Osteoblast (primary cell): ENCODE data around the gene SIL1. TPM values are rescaled to one million over a fixed set of nuclear protein-coding genes. Genes with fewer than 3 reads are reported as not detected.

ENCODE experiments used
- DNase-seq: peaks from one replicate; pipeline ENCODE4 v3.0.0; 2011; ENCODE audit warnings: low spot score, mixed read lengths; ENCODE audit not compliant: insufficient read length; ENCODE audit errors: missing footprints
- H2AFZ ChIP-seq: 2 replicates; pipeline ENCODE4 v1.6.0; 2011; ENCODE audit warnings: mild to moderate bottlenecking, low read length
- H3K27ac ChIP-seq: 2 replicates; pipeline ENCODE4 v1.5.1; 2011; ENCODE audit warnings: mild to moderate bottlenecking, low read depth, low read length, moderate library complexity
- H3K27me3 ChIP-seq: 2 replicates; pipeline ENCODE4 v1.6.0; 2012; ENCODE audit warnings: mild to moderate bottlenecking, control low read depth, inconsistent platforms, low read length, moderate library complexity; ENCODE audit not compliant: insufficient read depth
- H3K36me3 ChIP-seq: 2 replicates; pipeline ENCODE4 v1.5.1; 2011; ENCODE audit warnings: mild to moderate bottlenecking, low read length, control low read depth, moderate library complexity; ENCODE audit not compliant: insufficient read depth
- H3K4me1 ChIP-seq: 2 replicates; pipeline ENCODE4 v1.5.1; 2011; ENCODE audit warnings: mild to moderate bottlenecking, low read length, control low read depth, moderate library complexity; ENCODE audit not compliant: insufficient read depth
- H3K4me2 ChIP-seq: 2 replicates; pipeline ENCODE4 v1.6.0; 2011; ENCODE audit warnings: mild to moderate bottlenecking, low read length; ENCODE audit not compliant: insufficient read depth
- H3K4me3 ChIP-seq: fragments of 200-600 bp; sonication (generic); 3 replicates; pipeline ENCODE4 v1.5.1; 2012; ENCODE audit warnings: mild to moderate bottlenecking, low read length, inconsistent platforms; ENCODE audit not compliant: insufficient read depth
- H3K79me2 ChIP-seq: 2 replicates; pipeline ENCODE4 v1.6.0; 2012; ENCODE audit warnings: mild to moderate bottlenecking, low read length, control low read depth, inconsistent platforms; ENCODE audit not compliant: insufficient read depth
- H3K9me3 ChIP-seq: 2 replicates; pipeline ENCODE4 v1.5.1; 2011; ENCODE audit warnings: low read depth, low read length, control low read depth
- H4K20me1 ChIP-seq: 2 replicates; pipeline ENCODE4 v1.6.0; 2012; ENCODE audit warnings: mild to moderate bottlenecking, low read length, control low read depth; ENCODE audit not compliant: insufficient read depth
- total RNA-seq: library from RNA; depleted of rRNA; stranded (reverse); fragments of >200 nt; gene quantifications from 2 replicates; pipeline ENCODE4 v1.2.3, GENCODE V29; 2012
- TF ChIP-seq, protein P1 (sequence below): IDR thresholded peaks from 2 replicates; pipeline ENCODE4 v1.5.1; 2011; ENCODE audit warnings: mild to moderate bottlenecking, low read depth, low read length, moderate library complexity; ENCODE audit errors: extremely low read depth

Gene SIL1
- total RNA-seq, 1 donor = 65.1 TPM

DNA sequence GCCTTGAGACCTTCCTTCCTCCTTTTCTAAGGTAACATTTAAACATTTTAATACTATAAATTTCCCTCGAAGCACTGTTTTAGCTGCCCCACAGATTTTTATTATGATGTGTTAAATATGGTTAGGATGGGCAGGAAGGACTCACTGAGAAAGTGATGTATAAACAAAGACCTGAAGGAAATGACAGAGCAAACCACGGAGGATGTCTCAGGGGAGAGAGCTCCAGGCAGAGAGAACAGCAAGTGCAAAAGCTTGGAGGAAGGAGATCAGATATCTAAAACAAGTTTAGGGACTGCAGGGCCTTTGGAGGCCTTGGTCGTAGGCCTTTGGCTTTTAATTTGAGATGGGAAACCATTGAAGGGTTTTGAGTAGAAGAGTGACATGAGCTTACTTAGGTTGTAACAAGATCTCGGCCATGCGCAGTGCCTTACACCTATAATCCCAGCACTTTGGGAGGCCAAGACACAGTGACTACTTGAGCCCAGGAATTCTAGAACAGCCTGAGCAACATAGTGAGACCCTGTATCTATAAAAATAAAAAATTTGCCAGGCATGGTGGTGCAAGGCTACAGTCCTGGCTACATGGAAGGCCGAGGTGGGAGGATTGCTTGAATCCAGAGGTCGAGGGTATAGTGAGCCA is 287.5 kb downstream of the SIL1 start:
- no peak overlapping the region for H2AFZ ChIP-seq
- no peak for DNase-seq
- H3K4me1 ChIP-seq = peaks cover 19% of the 10 kb centered on the region
- no peak overlapping the region for H3K4me3 ChIP-seq
- TF ChIP-seq, protein P1, sequence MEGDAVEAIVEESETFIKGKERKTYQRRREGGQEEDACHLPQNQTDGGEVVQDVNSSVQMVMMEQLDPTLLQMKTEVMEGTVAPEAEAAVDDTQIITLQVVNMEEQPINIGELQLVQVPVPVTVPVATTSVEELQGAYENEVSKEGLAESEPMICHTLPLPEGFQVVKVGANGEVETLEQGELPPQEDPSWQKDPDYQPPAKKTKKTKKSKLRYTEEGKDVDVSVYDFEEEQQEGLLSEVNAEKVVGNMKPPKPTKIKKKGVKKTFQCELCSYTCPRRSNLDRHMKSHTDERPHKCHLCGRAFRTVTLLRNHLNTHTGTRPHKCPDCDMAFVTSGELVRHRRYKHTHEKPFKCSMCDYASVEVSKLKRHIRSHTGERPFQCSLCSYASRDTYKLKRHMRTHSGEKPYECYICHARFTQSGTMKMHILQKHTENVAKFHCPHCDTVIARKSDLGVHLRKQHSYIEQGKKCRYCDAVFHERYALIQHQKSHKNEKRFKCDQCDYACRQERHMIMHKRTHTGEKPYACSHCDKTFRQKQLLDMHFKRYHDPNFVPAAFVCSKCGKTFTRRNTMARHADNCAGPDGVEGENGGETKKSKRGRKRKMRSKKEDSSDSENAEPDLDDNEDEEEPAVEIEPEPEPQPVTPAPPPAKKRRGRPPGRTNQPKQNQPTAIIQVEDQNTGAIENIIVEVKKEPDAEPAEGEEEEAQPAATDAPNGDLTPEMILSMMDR = no peak
- H4K20me1 ChIP-seq = peaks cover 11% of the 10 kb centered on the region
- no peaks in the 10 kb centered on the region for H3K27me3 ChIP-seq
- peaks cover 35% of the 10 kb centered on the region for H3K36me3 ChIP-seq
- peak overlapping the region; percentile 15 for H3K27ac ChIP-seq
- no peak overlapping the region for H3K4me2 ChIP-seq
- H3K79me2 ChIP-seq = peaks cover 21% of the 10 kb centered on the region
- H3K9me3 ChIP-seq = no peaks in the 10 kb centered on the region

DNA sequence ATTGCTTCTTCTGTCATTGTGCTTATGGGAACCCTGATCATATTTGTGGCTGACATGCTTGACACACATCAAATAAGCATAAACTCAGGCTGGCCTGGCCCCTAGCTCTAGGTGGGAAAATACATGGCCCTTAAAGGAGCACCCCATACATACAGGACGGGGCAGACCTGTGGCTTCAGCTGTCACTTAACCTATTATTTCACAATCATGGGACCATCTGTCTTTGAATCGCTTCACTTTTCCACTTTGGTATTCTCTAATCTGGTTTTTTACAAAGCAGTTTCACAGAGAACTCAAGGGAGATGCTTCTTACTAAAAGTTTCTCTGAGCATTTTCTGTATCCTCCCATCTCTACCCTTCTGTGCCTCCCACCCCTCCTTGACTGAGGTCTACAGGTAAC is 288.4 kb downstream of the SIL1 start:
- H3K36me3 ChIP-seq = peaks cover 43% of the 10 kb centered on the region
- no peaks in the 10 kb centered on the region for H3K9me3 ChIP-seq
- H3K27me3 ChIP-seq = no peaks in the 10 kb centered on the region
- no peak for DNase-seq
- H3K79me2 ChIP-seq = peaks cover 17% of the 10 kb centered on the region
- no peak overlapping the region for H3K4me3 ChIP-seq
- peaks cover 18% of the 10 kb centered on the region for H4K20me1 ChIP-seq
- H2AFZ ChIP-seq = no peak overlapping the region
- no peak overlapping the region for H3K4me2 ChIP-seq
- H3K4me1 ChIP-seq = peaks cover 27% of the 10 kb centered on the region
- TF ChIP-seq, protein P1 = no peak
- H3K27ac ChIP-seq = no peak overlapping the region

DNA sequence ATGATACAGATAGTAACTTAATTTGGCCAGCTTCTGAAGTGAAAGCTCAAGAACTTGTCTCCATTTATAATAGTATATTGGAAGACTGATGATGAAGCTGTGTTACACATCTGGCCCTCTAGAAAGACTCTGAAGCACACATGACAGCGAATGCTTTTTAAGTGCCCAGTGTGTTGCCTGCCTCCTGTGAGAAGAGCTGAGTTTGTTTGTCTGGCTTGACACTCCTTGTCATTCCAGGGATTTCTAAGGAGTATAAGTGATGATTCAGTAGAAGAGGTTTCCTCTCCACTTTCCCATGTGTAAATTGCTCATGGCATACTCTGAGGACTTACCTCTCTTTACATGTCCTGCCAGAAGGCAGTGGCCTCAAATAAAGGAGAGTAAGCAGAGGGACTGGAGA is 292.6 kb downstream of the SIL1 start:
- Histone ChIP-seq H3K79me2 (peaks cover 26% of the 10 kb centered on the region), H3K4me2 (peak overlapping the region; percentile 29), H3K9me3 (no peaks in the 10 kb centered on the region), H3K36me3 (peaks cover 55% of the 10 kb centered on the region), H4K20me1 (peaks cover 14% of the 10 kb centered on the region), H3K4me1 (peaks cover 25% of the 10 kb centered on the region), H2AFZ (no peak overlapping the region), H3K27me3 (no peaks in the 10 kb centered on the region), H3K27ac (peak overlapping the region; percentile 24), H3K4me3 (no peak overlapping the region)
- TF ChIP-seq, protein P1 = no peak
- DNase-seq = peak; percentile 57

DNA sequence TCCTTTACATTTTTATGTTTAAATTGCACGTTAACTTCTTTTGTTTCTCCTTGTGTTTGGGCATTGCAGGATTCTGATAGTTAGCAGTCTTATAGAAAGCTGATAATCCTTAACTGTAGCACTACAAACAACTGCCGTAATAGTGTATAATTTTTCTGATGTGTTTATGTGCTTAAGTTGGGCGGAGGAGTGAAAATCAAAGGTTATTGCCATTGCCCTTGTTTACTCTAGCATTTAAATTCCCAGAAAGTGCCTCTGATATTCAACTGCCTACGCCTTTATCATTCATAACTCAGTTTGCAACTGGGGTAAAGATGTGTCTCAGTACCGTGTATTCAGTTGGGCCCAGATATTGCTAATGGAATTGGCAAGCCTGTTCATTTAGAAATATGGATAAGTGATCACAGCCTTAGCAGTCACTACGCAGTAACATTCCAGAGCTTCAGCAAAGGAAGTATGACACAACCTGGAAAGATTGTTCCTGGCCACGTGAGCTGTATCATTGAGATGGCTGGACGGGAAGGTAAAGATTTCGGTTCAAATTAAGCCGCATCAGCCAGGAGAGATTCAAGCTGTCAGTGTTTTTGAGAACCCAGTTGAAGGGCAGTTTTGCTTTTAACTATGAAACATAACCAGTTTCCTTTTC is 294.9 kb downstream of the SIL1 start:
- Histone ChIP-seq H3K27me3 (no peaks in the 10 kb centered on the region), H4K20me1 (peaks cover 11% of the 10 kb centered on the region), H2AFZ (no peak overlapping the region), H3K4me1 (peaks cover 30% of the 10 kb centered on the region), H3K27ac (peak overlapping the region; percentile 40), H3K4me2 (peak overlapping the region; percentile 44), H3K36me3 (peaks cover 37% of the 10 kb centered on the region), H3K79me2 (peaks cover 19% of the 10 kb centered on the region), H3K4me3 (no peak overlapping the region), H3K9me3 (no peaks in the 10 kb centered on the region)
- TF ChIP-seq, protein P1 = no peak
- DNase-seq = peak; percentile 18
